GM12801 (cell line): ENCODE results near the gene PPP4R4.

Source experiments
- CTCF ChIP-seq: IDR thresholded peaks from one replicate; pipeline ENCODE4 v1.5.1; 2011; ENCODE audit warnings: control low read depth; ENCODE audit not compliant: insufficient read length; ENCODE audit errors: extremely low read depth

The PPP4R4 gene

GRCh38 chr14:94285158-94285557 lies 111.0 kb downstream of the PPP4R4 start:
- TF ChIP-seq CTCF: no peak

GRCh38 chr14:94288610-94289465 lies 114.7 kb downstream of the PPP4R4 start:
- TF ChIP-seq CTCF: no peak

- no peak for TF ChIP-seq CTCF
These were observed 116.1 kb downstream of the PPP4R4 start for GRCh38 chr14:94290197-94290596.

GRCh38 chr14:94291159-94291905 lies 117.2 kb downstream of the PPP4R4 start:
- no peak for TF ChIP-seq CTCF

- no peak for TF ChIP-seq CTCF
These were observed 117.9 kb downstream of the PPP4R4 start for GRCh38 chr14:94291906-94292525.

GRCh38 chr14:94292526-94292871 lies 118.4 kb downstream of the PPP4R4 start:
- TF ChIP-seq CTCF: no peak

- no peak for TF ChIP-seq CTCF
These were observed 118.9 kb downstream of the PPP4R4 start, which contains the start of gene SERPINA10 for GRCh38 chr14:94292872-94293577. SERPINA10 (minus strand) TSS chr14:94293268; CDS start chr14:94290593, 2,675 bp downstream.
